Glutamatergic neuron (in vitro differentiated cells): ENCODE data around the gene CTRB2. TPM values are rescaled to one million over a fixed set of nuclear protein-coding genes. Genes with fewer than 3 reads are reported as not detected.
A peak's percentile ranks its signal among the peaks of the same experiment; 100 is the strongest.

Experiments
- DNase-seq: peaks from one replicate; pipeline ENCODE4 v3.0.0; 2022
- H3K27ac Mint-ChIP-seq: one replicate; pipeline ENCODE4 v1.8.0; 2020; ENCODE audit warnings: mild to moderate bottlenecking, mixed read lengths, inconsistent platforms; ENCODE audit not compliant: unreplicated experiment
- H3K27me3 Mint-ChIP-seq: one replicate; pipeline ENCODE4 v1.8.0; 2020; ENCODE audit warnings: mild to moderate bottlenecking, moderate library complexity, mixed read lengths, inconsistent platforms; ENCODE audit not compliant: unreplicated experiment
- H3K36me3 Mint-ChIP-seq: one replicate; pipeline ENCODE4 v1.8.0; 2020; ENCODE audit warnings: mild to moderate bottlenecking, mixed read lengths, inconsistent platforms; ENCODE audit not compliant: unreplicated experiment
- H3K4me1 Mint-ChIP-seq: one replicate; pipeline ENCODE4 v1.8.0; 2020; ENCODE audit warnings: mild to moderate bottlenecking, low read depth, mixed read lengths, inconsistent platforms; ENCODE audit not compliant: unreplicated experiment
- H3K4me3 Mint-ChIP-seq: one replicate; pipeline ENCODE4 v1.8.0; 2020; ENCODE audit warnings: mild to moderate bottlenecking, mixed read lengths, inconsistent platforms; ENCODE audit not compliant: unreplicated experiment
- H3K9me3 Mint-ChIP-seq: one replicate; pipeline ENCODE4 v1.8.0; 2020; ENCODE audit warnings: mild to moderate bottlenecking, moderate library complexity, mixed read lengths, inconsistent platforms; ENCODE audit not compliant: unreplicated experiment
- total RNA-seq: library from RNA; stranded (reverse); fragmentation: NEBNext Ultra II Directional; extraction: Animal tissue kit (Norgen Biotek cat#: 25700); gene quantifications from one replicate; pipeline ENCODE4 v1.2.1, GENCODE V29; 2021; ENCODE audit not compliant: unreplicated experiment
- TF ChIP-seq, protein P1 (sequence below): fragments of 200-600 bp; sonication (generic); IDR thresholded peaks from one replicate; pipeline ENCODE4 v1.5.0; 2021; ENCODE audit not compliant: partially characterized antibody, unreplicated experiment

Gene CTRB2
- total RNA-seq, 1 donor from 2014 or later = not detected

DNA sequence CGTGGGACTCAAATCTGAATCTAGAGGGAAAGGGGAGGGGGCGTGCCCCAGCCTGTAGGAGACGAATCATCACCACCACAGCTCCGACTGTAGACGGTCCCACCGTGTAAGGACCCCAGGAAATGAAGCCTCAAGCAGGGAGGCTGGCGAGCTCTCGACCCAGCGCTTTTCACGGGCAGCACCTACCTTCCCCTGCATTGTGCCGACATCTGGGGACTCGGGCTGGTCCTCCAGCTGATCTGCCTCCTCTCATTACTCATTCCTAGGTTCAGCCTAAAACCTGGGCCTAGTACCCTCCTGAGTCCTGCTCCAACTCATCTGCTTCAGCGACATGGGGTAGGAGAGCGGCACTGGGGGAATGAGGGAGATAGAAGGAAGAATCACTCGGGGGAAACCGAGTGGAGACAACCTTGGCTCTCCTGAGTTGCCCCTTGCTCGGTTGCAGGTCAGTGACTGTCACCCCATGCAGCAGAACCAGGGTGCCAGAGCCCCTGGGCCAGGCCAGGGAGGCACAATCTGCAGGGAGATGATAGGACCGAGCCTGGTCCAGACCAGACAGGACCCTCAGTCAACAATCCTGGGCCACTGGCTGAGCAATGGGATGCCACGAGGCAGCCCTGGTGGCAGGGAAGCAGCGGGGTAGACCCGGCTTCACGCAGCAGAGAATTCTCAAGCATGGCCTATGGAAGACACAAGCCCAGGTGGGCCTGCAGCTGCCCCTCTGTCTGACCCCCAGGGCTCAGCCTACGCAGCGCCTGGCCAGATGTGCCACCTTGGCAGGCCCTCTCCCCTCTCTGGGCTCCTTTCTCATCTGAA, 45.3 kb upstream of the CTRB2 start:
- Mint-ChIP-seq H3K9me3 (peaks cover 19% of the 10 kb centered on the region), H3K27me3 (peaks cover 18% of the 10 kb centered on the region), H3K4me1 (peaks cover 36% of the 10 kb centered on the region), H3K4me3 (peak overlapping the region; percentile 71), H3K27ac (peak overlapping the region; percentile 85), H3K36me3 (no peaks in the 10 kb centered on the region)
- no peak for DNase-seq
- TF ChIP-seq, protein P1, sequence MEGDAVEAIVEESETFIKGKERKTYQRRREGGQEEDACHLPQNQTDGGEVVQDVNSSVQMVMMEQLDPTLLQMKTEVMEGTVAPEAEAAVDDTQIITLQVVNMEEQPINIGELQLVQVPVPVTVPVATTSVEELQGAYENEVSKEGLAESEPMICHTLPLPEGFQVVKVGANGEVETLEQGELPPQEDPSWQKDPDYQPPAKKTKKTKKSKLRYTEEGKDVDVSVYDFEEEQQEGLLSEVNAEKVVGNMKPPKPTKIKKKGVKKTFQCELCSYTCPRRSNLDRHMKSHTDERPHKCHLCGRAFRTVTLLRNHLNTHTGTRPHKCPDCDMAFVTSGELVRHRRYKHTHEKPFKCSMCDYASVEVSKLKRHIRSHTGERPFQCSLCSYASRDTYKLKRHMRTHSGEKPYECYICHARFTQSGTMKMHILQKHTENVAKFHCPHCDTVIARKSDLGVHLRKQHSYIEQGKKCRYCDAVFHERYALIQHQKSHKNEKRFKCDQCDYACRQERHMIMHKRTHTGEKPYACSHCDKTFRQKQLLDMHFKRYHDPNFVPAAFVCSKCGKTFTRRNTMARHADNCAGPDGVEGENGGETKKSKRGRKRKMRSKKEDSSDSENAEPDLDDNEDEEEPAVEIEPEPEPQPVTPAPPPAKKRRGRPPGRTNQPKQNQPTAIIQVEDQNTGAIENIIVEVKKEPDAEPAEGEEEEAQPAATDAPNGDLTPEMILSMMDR = no peak

DNA sequence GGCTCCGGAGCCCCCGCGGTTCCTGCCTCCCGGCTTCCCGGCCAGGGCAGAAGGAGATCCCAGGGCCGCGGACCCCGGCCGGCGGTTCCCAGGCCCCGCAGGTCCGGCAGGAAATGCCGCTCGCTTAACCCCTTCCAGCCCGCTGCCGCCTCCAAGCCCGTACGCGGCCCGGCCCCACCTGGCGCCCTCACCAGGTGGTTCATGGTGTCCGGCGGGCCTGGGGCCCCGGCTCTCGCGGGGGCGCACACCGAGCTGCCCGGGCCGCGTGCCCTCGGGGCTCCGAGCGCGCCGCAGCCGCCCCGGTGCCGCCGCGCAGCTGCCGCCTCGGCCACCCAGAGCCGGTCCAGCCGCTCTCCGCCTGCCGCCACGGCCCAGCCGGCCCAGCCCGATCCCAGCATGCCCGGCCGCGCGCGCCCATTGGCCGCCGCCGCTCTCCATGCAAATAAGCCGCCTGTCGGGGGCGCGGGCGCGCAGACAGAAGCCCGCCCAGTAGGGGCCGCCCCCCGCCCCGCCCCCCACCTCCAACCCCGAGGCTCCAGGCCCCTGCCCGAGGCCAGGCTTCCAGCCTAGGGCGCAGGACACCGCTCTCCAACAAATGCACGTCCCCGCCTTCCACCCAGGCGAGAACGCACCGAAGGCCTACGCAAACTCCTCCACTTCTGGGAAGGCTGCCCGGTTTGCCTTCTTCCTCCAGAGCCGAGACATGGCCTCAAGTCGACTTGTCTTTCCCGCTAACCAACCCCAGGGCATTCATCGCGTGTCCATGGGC, 44.5 kb upstream of the CTRB2 start, which contains the start of gene BCAR1:
TSS of gene BCAR1 (minus strand) at position 345 of the 769 bp plus-strand sequence. CDS start at position 203, 142 bp downstream.
- peak within 1 kb of the TSS; percentile 84 for H3K4me3 Mint-ChIP-seq
- peaks cover 22% of the 10 kb centered on the region for H3K27me3 Mint-ChIP-seq
- TF ChIP-seq, protein P1 = no peak
- peaks cover 19% of the 10 kb centered on the region for H3K9me3 Mint-ChIP-seq
- peaks cover 41% of the 10 kb centered on the region for H3K4me1 Mint-ChIP-seq
- peak within 1 kb of the TSS; percentile 85 for H3K27ac Mint-ChIP-seq
- no peaks in the 10 kb centered on the region for H3K36me3 Mint-ChIP-seq
- peak; percentile 90 for DNase-seq

DNA sequence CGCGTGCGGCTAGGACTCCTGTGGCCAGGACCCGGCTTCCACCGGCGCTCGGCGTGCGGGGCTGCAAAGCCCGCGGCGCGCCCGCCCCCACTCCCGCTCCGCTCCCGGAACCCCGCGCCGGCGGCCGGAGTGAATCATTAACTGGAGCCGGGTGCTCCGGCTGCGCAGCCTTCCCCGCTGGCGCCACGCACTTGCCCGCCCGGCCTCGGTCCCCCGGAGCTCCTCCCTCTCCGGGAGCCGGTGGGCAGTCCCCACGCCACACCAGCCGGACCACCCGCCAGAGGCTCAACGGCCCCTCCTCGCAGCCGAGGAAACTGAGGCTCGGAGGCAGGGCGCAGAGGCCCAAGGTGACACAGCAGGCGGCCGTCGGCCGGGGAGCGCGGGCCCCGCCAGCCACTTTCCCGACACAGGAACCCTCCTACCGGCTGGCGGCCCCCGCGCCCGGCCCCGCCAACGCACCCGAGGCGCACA, 43.9 kb upstream of the CTRB2 start:
- Mint-ChIP-seq H3K4me3 (peak overlapping the region; percentile 84), H3K36me3 (no peaks in the 10 kb centered on the region), H3K27me3 (peaks cover 27% of the 10 kb centered on the region), H3K4me1 (peaks cover 44% of the 10 kb centered on the region), H3K27ac (no peak overlapping the region), H3K9me3 (peaks cover 21% of the 10 kb centered on the region)
- peak; percentile 67 for DNase-seq
- TF ChIP-seq, protein P1 = no peak

DNA sequence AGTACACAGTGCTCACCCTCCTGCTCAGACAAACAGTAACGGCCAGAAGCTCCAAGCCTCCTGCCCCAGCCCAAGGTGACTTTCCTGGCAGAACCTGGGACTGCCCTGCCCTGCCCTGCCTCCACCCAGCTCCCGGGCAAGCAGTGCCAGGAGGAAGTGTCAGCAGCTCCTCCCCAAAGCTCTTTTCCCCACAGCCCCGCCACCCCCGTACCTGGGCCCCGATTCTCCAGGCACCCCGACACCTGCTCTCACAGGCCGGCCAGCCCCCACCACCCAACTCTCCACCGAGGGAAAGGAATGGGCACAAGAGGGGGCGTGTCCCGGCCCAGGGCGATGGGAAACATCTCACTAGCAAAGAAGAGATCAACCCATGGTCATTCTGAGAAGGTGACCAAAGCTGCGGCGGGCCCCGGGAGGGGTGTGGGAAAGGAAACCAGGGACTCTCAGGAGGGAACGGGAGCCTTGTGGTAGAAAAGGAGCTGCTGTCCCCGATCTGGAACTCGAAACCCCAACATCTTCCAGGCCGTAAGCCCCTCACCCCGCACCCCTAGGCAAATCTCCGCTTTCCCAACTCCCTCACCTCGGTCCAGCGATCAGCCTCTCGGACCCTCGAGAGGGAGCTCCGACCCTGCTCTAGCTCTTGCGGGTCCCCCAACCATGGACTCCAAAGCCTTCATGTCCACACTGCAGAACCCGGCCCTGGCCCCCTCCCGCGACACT, 43.3 kb upstream of the CTRB2 start:
- Mint-ChIP-seq H3K27me3 (peaks cover 28% of the 10 kb centered on the region), H3K4me1 (peaks cover 43% of the 10 kb centered on the region), H3K4me3 (peak overlapping the region; percentile 84), H3K27ac (peak overlapping the region; percentile 75), H3K36me3 (no peaks in the 10 kb centered on the region), H3K9me3 (peaks cover 24% of the 10 kb centered on the region)
- TF ChIP-seq, protein P1 = no peak
- no peak for DNase-seq
